Measurements from ENCODE around the gene DTHD1.

- no peak for TF ChIP-seq CTCF (conservative IDR thresholded peaks at IDR 0.05; ENCODE audit: low read depth, low read length)
- TF ChIP-seq EZH2 (IDR thresholded peaks at IDR 0.05; ENCODE audit: low read length, unreplicated experiment): no peak
- TF ChIP-seq EZH2phosphoT487 (IDR thresholded peaks at IDR 0.05; ENCODE audit: borderline replicate concordance, low read length): no peak
Observed at GRCh38 chr4:36330796-36331195, 49.4 kb downstream of the DTHD1 start.

Measured in PC-3 (cell line).